Gastrocnemius medialis (tissue), 4 donors: ENCODE measurements around the gene HYDIN. TPM values are rescaled to one million over a fixed set of nuclear protein-coding genes. Genes with fewer than 3 reads are reported as not detected.
"Not testable (repeated sequence)": the region's sequence is repeated elsewhere in the genome, so short reads cannot be mapped to it uniquely, and the experiment has no call there.

ENCODE experiments used
- ATAC-seq, 2 donors: fragments of 150-250 bp; one replicate each; pipeline ENCODE4 v1.9.1; 2016
- DNase-seq, 2 donors: peaks; one replicate each; pipeline ENCODE4 v3.0.0-alpha.2; 2019
- H3K27ac ChIP-seq, 4 donors: fragments of 200-600 bp; sonication (generic); 1 replicate in 1 of 4; 2 replicates in 3 of 4; pipeline ENCODE4 v1.5.1; 2016 to 2018; ENCODE audit warnings: mild to moderate bottlenecking in 2 of 4, moderate library complexity in 1 of 4
- H3K27me3 ChIP-seq, 3 donors: fragments of 200-600 bp; sonication (generic) in 2 of 3; 1 replicate in 1 of 3; 2 replicates in 2 of 3; pipeline versions ENCODE4 v1.5.1 to v1.6.0; 2016 to 2019; ENCODE audit warnings: mild to moderate bottlenecking in 1 of 3, moderate library complexity in 1 of 3
- H3K36me3 ChIP-seq, 2 donors: fragments of 200-600 bp; sonication (generic) in 1 of 2; one replicate each; pipeline ENCODE4 v1.5.1; 2017 to 2018
- H3K4me1 ChIP-seq, 2 donors: fragments of 200-600 bp; sonication (generic) in 1 of 2; one replicate each; pipeline ENCODE4 v1.5.1; 2016 to 2017; ENCODE audit warnings: mild to moderate bottlenecking in 2 of 2
- H3K4me3 ChIP-seq, 4 donors: fragments of 200-600 bp; sonication (generic) in 3 of 4; 1 replicate in 1 of 4; 2 replicates in 3 of 4; pipeline ENCODE4 v1.5.1; 2016 to 2019; ENCODE audit warnings: mild to moderate bottlenecking in 2 of 4
- H3K9me3 ChIP-seq, 3 donors: fragments of 200-600 bp; sonication (generic) in 2 of 3; 1 replicate in 1 of 3; 2 replicates in 2 of 3; pipeline ENCODE4 v1.5.1; 2016 to 2019
- POLR2A ChIP-seq, 2 donors: fragments of 450-650 bp; IDR thresholded peaks; one replicate each; pipeline ENCODE4 v1.6.1; 2017; ENCODE audit warnings: antibody characterized with exemption in 2 of 2, mild to moderate bottlenecking in 2 of 2, moderate library complexity in 2 of 2
- in situ Hi-C, 4 donors: fragments of 200-750 bp; cut with MboI; loops; one replicate each; pipeline versions ENCODE4 v1.15.0 to v1.8.0; 2017; ENCODE audit warnings: low sequenced_read_pairs in 4 of 4
- intact Hi-C: fragments of 100-400 bp; cut with DNase I; formaldehyde crosslinking; loops from one replicate; pipeline ENCODE4 v1.15.1; 2023; ENCODE audit warnings: low total_unique reads
- total RNA-seq, 4 donors: library from RNA; depleted of rRNA; stranded (reverse); fragments of >200 nt; gene quantifications; one replicate each; pipeline versions ENCODE4 v1.1.0 to v1.2.3, GENCODE V29; 2016
- TF ChIP-seq, protein P1 (sequence below), 5 experiments: fragments of 450-650 bp in 3 of 5; fragments of 200-600 bp in 2 of 5; sonication (generic) in 2 of 5; IDR thresholded peaks in 4 of 5; conservative IDR thresholded peaks in 1 of 5; 1 replicate in 4 of 5; 2 replicates in 1 of 5; pipeline ENCODE4 v1.5.1; 2016 to 2019; ENCODE audit warnings: antibody characterized with exemption in 5 of 5, mild to moderate bottlenecking in 3 of 5, moderate library complexity in 3 of 5

HYDIN gene
- total RNA-seq, 4 donors from 2014 or later, result 0.12 TPM; not detected in 3

GRCh38 chr16:71172481-71173207, 57.9 kb downstream of the HYDIN start:
- Histone ChIP-seq H3K4me1 (no peaks in the 10 kb centered on the region), H3K27ac (no peak overlapping the region), H3K4me3 (no peak overlapping the region), H3K36me3 (no peaks in the 10 kb centered on the region), H3K9me3 (no peaks in the 10 kb centered on the region), H3K27me3 (no peaks in the 10 kb centered on the region)
- in situ Hi-C loops (no loop called here), intact Hi-C loops (no loop called here)
- DNase-seq, result no peak
- ATAC-seq, result no peak
- no peak for TF ChIP-seq POLR2A (IDR thresholded peaks at IDR 0.05)
- TF ChIP-seq, protein P1, sequence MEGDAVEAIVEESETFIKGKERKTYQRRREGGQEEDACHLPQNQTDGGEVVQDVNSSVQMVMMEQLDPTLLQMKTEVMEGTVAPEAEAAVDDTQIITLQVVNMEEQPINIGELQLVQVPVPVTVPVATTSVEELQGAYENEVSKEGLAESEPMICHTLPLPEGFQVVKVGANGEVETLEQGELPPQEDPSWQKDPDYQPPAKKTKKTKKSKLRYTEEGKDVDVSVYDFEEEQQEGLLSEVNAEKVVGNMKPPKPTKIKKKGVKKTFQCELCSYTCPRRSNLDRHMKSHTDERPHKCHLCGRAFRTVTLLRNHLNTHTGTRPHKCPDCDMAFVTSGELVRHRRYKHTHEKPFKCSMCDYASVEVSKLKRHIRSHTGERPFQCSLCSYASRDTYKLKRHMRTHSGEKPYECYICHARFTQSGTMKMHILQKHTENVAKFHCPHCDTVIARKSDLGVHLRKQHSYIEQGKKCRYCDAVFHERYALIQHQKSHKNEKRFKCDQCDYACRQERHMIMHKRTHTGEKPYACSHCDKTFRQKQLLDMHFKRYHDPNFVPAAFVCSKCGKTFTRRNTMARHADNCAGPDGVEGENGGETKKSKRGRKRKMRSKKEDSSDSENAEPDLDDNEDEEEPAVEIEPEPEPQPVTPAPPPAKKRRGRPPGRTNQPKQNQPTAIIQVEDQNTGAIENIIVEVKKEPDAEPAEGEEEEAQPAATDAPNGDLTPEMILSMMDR (IDR thresholded peaks at IDR 0.05 in 4 of 5, conservative IDR thresholded peaks at IDR 0.05 in 1 of 5), result no peak

DNA sequence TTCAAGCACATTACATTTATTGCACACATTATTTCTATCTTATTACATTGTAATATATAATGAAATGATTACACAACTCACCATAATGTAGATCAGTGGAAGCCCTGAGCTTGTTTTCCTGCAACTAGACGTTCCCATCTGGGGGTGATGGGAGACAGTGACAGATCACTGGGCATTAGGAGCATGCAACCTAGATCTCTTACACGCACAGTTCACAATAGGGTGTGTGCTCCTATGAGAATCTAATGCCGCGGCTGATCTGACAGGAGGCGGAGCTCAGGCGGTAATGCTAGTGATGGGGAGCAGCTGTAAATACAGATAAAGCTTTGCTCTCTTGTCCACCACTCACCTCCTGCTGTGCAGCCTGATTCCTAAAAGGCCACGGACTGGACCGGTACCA, 69.5 kb downstream of the HYDIN start:
- H3K4me3 ChIP-seq, H3K4me1 ChIP-seq, H3K27ac ChIP-seq, intact Hi-C loops, H3K9me3 ChIP-seq, ATAC-seq, in situ Hi-C loops, DNase-seq, H3K36me3 ChIP-seq, H3K27me3 ChIP-seq: not testable (repeated sequence)

- H3K4me1 ChIP-seq, H3K27me3 ChIP-seq, ATAC-seq, intact Hi-C loops, H3K9me3 ChIP-seq, in situ Hi-C loops, DNase-seq, H3K36me3 ChIP-seq, H3K27ac ChIP-seq, H3K4me3 ChIP-seq: not testable (repeated sequence)
These were observed 73.2 kb downstream of the HYDIN start for GRCh38 chr16:71157278-71157677.

- H3K27ac ChIP-seq, H3K9me3 ChIP-seq, DNase-seq, in situ Hi-C loops, intact Hi-C loops, H3K27me3 ChIP-seq, H3K4me1 ChIP-seq, ATAC-seq, H3K36me3 ChIP-seq, H3K4me3 ChIP-seq: not testable (repeated sequence)
These were observed 77.2 kb downstream of the HYDIN start for GRCh38 chr16:71153329-71153728.

GRCh38 chr16:71151654-71152053, 78.9 kb downstream of the HYDIN start:
- H3K4me1 ChIP-seq, H3K27ac ChIP-seq, in situ Hi-C loops, H3K27me3 ChIP-seq, intact Hi-C loops, ATAC-seq, DNase-seq, H3K4me3 ChIP-seq, H3K9me3 ChIP-seq, H3K36me3 ChIP-seq: not testable (repeated sequence)

GRCh38 chr16:71143246-71143645, 87.3 kb downstream of the HYDIN start:
- intact Hi-C loops, H3K27me3 ChIP-seq, H3K4me3 ChIP-seq, H3K27ac ChIP-seq, DNase-seq, H3K36me3 ChIP-seq, H3K9me3 ChIP-seq, in situ Hi-C loops, H3K4me1 ChIP-seq, ATAC-seq: not testable (repeated sequence)

GRCh38 chr16:71110565-71110964, 120.0 kb downstream of the HYDIN start:
- H3K27ac ChIP-seq, ATAC-seq, H3K9me3 ChIP-seq, in situ Hi-C loops, H3K36me3 ChIP-seq, intact Hi-C loops, DNase-seq, H3K4me3 ChIP-seq, H3K27me3 ChIP-seq, H3K4me1 ChIP-seq: not testable (repeated sequence)

- H3K4me3 ChIP-seq, in situ Hi-C loops, H3K27me3 ChIP-seq, DNase-seq, H3K27ac ChIP-seq, intact Hi-C loops, H3K4me1 ChIP-seq, H3K9me3 ChIP-seq, ATAC-seq, H3K36me3 ChIP-seq: not testable (repeated sequence)
These were observed 120.8 kb downstream of the HYDIN start for GRCh38 chr16:71109656-71110208.

DNA sequence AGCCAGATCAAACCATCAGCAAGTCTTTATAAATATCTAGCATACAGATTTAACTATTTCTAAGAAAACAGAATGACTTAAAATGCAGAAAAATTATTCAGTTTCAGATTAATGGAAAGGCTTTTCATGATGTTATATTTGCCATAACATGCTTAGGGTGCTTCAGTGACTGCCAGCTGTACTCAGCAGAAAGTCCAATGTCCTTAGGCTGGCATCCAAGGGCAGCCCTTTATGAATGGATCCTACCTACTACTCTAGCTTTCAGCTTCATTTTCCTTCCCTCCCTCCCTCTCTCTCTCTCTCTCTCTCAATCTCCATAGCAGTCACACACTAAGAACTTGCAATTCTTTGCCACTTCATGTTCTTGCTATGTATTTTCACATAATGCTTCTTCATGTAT, 124.6 kb downstream of the HYDIN start:
- in situ Hi-C loops, intact Hi-C loops: not testable (repeated sequence)

DNA sequence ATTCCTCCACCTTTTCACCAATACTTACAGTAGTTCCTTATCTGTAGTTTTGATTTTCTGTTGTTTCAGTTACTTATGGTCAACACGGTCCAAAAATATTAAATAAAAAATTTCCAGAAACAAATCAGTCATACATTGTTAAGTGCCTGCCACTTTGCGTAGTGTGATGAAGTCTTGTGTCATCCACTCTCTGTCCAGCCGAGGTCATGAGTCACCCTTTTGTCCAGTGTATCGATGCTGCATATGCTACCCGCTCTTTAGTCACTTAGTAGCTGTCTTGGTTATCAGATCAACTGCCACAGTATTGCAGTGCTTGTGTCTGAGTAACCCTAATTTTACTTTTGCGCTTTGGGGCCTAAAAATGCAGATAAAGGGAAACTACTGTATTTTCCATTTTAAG, 146.9 kb downstream of the HYDIN start:
- H3K36me3 ChIP-seq, H3K27me3 ChIP-seq, H3K27ac ChIP-seq, H3K4me1 ChIP-seq, ATAC-seq, intact Hi-C loops, H3K9me3 ChIP-seq, DNase-seq, H3K4me3 ChIP-seq, in situ Hi-C loops: not testable (repeated sequence)

More for the DNA sequence above, 124.6 kb downstream of the HYDIN start:
- not testable (repeated sequence) for H3K4me1 ChIP-seq, H3K4me3 ChIP-seq, H3K9me3 ChIP-seq, H3K27me3 ChIP-seq, H3K36me3 ChIP-seq, ATAC-seq, H3K27ac ChIP-seq, DNase-seq

- intact Hi-C loops, result not testable (repeated sequence)
These were observed 149.7 kb downstream of the HYDIN start for GRCh38 chr16:71080777-71081176.

More at GRCh38 chr16:71080777-71081176, 149.7 kb downstream of the HYDIN start:
- H3K4me1 ChIP-seq, ATAC-seq, H3K27me3 ChIP-seq, H3K27ac ChIP-seq, H3K36me3 ChIP-seq, in situ Hi-C loops, H3K4me3 ChIP-seq, H3K9me3 ChIP-seq, DNase-seq: not testable (repeated sequence)
